ENCODE measurements around the gene GP1BA.

- TF ChIP-seq POLR2A (IDR thresholded peaks at IDR 0.05; ENCODE audit: low read depth, low read length) (no peak), TAF1 (IDR thresholded peaks at IDR 0.05; ENCODE audit: borderline replicate concordance, low read depth, low read length) (no peak)
These were observed 33.7 kb upstream of the GP1BA start for GRCh38 chr17:4898351-4898750.

Data from GM12892 (cell line).